ENCODE measurements around the gene FBXW5. TPM values are rescaled to one million over a fixed set of nuclear protein-coding genes. Genes with fewer than 3 reads are reported as not detected.

Gene FBXW5
- total RNA-seq, 1 experiment from 2014 or later, result 152 TPM

DNA sequence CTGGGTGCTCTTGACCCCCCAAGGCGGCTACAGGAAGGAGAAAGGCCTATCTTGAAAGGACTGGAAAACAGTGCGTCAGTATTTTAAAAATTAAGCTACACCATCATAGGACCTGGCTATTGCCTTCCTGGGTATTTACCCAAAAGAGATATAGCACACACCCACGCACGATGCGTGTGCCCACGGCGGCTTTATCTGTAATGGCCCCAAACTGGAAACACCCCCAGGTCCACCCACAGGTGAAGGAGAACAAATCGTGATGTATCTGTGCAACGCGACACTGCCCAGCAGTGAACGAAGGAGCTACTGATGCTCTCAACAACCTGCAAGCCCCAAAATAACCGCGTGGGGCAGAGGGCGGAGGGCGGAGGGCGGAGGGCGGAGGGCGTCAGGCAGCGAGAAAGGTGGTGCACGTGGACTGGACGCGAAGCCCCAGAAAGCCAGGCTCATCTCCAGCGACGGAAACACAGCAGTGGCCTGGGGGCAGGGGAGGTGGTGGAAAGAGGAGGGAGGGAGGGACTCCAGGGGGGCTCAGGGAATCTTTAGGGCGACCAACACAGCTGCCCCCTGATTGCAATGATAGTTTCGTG is 20.4 kb upstream of the FBXW5 start:
- no peak for DNase-seq (ENCODE audit: low read depth)
- in situ Hi-C loops (cut with HindIII; ENCODE audit: low pct_unique_long_range_greater_than_20kb, low sequenced_read_pairs), result no loop called here

DNA sequence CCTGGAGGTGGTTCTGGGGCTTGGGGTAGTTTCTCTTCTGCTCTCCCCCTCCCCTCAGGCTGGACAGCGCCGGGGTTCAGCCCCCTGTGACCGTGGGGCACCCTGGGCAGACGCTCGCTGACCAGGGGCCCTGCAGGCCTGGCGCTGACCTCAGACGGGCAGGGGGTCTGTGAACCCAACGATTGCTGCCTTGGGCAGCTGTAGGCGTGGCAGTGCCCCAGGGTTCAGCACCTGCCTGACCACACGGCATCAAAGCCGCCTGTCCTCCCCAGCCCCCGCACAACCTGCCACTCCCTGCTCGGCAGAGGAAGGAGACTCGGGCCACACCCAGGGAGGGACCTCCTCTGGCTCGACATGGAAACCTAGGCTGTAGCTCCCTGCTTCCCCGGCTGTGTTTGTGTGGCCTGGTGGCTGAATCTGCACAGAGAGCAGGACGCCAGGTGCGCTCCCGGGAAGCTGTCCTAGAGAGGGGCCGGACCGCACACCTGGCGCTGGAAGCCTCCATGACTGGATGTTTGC is 19.7 kb upstream of the FBXW5 start:
- no peak for DNase-seq (ENCODE audit: low read depth)
- in situ Hi-C loops (cut with HindIII; ENCODE audit: low pct_unique_long_range_greater_than_20kb, low sequenced_read_pairs), result no loop called here

DNA sequence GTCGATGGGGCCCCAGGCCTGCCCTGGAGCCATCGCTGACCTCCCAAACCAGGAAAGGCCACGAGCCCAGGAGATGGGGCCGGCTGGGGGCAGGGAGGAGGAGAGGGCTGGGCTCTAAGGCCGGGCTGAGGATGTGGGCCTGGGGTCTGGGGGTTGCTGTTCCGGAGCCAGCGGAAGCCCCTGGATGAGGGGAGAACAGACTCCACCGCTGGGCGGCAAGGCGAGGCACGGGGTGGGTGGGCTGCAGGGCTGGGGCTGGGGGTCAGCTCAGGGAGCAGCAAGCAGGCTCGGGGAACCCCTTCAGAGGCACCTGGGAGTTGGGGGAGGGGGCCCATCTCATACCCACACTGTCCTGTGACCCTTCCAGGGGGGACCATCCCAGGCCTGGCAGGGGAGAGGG is 19.2 kb upstream of the FBXW5 start:
- no peak for DNase-seq (ENCODE audit: low read depth)
- in situ Hi-C loops (cut with HindIII; ENCODE audit: low pct_unique_long_range_greater_than_20kb, low sequenced_read_pairs), result no loop called here

DNA sequence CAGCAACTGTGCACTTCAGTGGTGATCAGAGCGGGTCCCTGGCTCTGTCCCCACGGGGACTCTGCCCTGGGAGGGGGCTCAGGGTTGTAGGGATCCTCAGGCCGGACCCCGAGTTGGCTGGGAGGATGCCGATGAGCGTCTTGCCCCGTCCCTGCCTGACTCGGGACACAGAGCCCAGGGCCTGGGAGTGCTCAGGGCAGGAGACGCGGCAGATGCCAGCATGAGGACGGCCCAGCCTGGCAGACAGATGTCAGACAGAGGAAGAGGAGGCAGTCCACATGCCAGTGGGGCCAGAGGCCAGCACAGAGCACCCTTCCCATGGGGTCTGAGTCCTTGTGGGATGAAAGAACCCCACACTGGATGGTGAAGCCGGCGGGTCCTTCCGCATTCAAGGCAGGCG is 18.8 kb upstream of the FBXW5 start:
- in situ Hi-C loops (cut with HindIII; ENCODE audit: low pct_unique_long_range_greater_than_20kb, low sequenced_read_pairs), result no loop called here
- DNase-seq (ENCODE audit: low read depth), result no peak

DNA sequence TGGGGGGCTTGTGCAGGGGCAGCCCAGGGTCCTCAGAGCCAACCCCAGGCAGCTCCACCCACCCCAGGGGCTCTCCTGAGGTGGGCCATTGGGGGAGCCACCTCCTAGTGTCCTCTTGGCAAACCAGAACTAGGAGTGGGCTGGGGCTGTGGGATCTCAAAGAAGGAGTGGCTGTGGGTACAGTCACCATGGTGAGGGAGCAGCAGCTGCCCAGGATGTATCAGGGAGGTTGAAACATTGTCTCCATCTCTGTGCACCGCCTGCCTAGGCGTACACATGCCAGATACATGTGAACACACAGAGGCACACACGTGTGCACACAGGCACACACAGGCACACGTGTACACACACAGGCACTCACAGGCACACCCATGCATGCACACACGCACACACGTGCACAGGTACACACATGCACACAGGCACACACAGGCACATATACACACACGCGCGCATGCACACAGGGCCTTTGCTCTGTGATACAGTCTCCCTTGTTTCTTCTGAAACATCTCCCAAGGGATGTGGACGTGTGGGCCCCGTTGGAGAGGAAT is 18.2 kb upstream of the FBXW5 start:
- DNase-seq (ENCODE audit: low read depth), result no peak
- in situ Hi-C loops (cut with HindIII; ENCODE audit: low pct_unique_long_range_greater_than_20kb, low sequenced_read_pairs), result no loop called here

DNA sequence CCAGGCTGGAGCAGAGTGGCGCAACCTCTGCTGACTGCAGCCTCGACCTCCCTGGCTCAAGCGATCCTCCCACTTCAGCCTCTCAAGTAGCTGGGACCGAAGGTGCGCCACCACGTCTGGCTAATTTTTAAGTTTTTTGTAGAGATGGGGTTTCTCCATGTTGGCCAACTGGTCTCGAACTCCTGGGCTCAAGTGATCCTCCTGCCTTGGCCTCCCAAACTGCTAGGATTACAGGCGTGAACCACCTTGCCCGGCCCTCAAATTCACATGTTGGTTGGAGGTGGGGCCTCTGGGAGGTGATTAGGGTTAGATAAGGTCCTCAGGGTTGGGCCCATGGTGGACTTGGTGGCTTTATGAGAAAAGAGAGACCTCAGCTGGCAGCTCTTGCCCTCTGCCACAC is 17.6 kb upstream of the FBXW5 start:
- in situ Hi-C loops (cut with HindIII; ENCODE audit: low pct_unique_long_range_greater_than_20kb, low sequenced_read_pairs), result no loop called here
- no peak for DNase-seq (ENCODE audit: low read depth)

DNA sequence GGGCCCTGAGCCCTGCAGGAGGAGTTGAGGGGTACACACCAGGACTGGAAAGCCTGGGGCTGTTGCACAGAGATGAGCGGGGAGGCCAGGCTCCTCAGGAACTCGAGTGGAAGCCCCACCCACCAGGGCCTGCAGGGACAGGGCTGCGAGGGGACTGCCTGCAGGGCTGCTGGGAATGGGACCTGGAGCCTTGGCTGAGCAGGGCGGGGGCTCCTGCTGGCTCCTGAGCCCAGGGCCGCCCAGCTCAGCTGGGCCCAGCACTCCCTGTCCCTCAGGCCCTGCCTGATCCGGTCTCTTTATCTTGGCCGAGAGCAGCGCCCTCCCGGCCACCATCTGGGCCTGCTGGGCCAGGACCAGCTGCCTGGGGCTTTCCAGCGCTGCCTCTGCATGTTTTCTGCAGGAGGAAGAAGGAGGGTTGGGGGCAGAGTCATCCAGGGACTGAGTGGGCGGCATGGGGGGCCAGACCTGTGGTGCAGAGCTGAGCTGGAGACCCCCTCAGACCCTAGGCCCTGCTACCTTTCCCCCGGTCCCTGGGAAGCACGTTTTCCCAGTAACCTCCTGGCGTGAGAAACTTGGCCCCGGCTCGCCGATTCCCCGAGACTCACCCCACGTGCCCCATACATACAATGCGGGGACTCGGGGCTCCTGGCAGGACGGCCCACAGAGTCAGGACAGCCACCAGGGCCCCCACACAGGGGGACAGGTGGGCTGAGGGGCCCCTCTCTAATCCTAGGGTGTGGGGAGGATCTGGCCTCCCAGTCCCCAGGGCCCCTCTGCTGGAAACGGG is 16.9 kb upstream of the FBXW5 start:
- in situ Hi-C loops (cut with HindIII; ENCODE audit: low pct_unique_long_range_greater_than_20kb, low sequenced_read_pairs), result no loop called here
- no peak for DNase-seq (ENCODE audit: low read depth)

DNA sequence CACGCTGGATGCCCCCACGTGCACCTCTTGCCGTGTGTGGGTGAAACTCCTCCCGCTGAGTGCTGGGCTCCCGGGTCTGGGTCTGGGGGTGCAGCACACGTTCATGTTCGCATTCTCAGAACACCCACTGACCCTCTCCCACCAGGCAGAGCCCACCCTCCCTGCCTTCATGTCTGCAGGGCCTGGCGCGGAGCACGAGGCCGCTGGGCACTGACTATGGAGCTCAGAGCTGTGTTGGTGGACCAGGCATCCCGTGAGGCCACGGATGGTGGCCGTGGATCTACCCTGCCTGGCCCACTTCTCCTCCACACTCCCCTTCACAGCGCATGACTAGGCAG is 16.4 kb upstream of the FBXW5 start:
- no peak for DNase-seq (ENCODE audit: low read depth)
- in situ Hi-C loops (cut with HindIII; ENCODE audit: low pct_unique_long_range_greater_than_20kb, low sequenced_read_pairs), result no loop called here

DNA sequence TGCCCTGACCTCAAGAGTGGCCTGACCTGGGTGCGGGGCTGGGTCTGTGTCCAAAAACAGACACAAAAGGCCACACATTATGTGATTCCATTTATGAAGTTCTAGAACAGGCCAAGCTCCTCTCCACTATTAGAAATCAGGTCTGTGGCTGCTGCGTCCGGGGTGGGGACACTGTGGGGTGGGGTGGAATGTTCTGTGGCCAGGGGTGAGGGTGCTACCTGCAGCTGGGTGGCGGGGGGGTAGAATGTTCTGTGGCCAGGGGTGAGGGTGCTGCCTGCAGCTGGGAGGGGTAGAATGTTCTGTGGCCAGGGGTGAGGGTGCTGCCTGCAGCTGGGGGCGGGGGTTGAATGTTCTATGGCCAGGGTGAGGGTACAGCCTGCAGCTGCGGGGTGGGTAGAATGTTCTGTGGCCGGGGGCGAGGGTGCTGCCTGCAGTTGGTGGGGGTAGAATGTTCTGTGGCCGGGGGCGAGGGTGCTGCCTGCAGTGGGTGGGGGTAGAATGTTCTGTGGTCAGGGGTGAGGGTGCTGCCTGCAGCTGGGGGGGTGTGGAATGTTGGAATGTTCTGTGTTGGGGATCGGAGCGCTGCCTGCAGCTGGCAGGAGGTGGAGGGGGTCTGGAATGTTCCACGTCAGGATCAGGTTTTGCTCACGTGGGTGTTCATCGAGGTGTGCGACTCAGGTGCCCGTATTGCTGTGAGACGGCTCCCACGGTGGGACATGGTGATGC is 15.8 kb upstream of the FBXW5 start:
- no peak for DNase-seq (ENCODE audit: low read depth)
- in situ Hi-C loops (cut with HindIII; ENCODE audit: low pct_unique_long_range_greater_than_20kb, low sequenced_read_pairs), result no loop called here

DNA sequence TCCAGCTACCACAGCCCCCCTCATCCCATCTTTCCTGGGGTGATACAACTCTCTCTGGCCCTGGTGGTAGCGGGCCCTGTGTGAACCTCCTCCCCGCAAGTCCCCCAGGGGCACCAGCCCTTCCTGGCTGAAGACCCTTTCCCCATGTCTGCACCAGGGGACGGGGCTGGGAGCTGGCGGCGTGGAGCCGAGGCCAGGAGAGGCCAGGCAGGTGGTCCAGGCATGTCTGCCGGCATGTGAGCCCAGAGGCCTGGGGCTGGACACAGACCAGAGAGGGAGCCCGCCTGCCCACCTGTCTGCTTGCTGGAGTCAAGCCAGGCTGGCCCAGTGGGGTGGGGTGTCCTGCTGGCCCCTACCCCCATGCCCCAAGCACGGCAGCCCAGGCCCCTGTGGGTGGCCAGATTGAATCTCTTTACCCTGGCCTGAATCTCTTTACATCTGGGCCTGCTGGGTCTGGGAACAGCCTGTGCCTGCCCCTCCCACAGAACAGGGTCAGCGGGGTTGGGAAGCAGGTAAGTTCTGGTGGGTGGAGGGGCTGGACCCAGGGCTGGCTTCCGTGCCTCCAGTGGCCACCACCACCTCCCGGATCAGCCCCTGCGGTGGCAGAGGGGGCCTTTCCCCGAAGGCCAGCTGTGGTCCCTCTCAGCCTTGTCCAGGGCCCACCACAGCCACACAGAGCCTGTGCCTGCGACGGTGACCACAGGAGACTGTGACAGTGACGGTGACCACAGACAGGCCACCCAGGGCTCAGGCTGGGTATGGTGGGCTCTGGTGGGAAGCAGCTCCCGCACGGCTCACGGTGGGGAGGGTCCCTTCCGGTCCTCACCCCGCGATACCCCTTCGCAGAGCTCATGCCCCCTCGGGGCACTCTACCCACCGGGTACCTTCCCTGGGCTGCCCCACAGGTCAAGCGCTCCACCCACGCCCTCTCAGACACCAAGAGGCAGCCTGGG is 14.6 kb upstream of the FBXW5 start:
- no peak for DNase-seq (ENCODE audit: low read depth)
- in situ Hi-C loops (cut with HindIII; ENCODE audit: low pct_unique_long_range_greater_than_20kb, low sequenced_read_pairs), result no loop called here

DNA sequence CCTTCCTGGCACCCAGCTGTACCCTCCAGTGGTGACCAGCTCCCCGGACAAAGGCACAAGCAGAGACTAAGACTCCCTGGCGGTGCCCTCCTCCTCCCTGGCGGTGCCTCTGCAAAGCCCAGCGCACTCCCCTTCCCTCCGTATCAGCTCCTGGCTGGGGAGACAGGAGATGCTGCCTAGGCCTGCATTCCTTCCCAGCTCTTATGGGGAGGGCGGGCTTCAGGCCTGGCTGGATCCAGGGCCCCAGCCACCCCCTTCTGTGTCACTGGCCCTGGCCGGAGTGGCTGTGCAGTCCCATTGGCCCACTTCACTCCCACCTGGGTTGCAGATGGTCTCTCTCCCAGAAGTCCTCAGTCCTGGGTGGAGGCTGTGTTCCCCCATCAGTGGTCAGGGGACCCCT is 13.9 kb upstream of the FBXW5 start:
- DNase-seq (ENCODE audit: low read depth), result no peak
- in situ Hi-C loops (cut with HindIII; ENCODE audit: low pct_unique_long_range_greater_than_20kb, low sequenced_read_pairs), result no loop called here

DNA sequence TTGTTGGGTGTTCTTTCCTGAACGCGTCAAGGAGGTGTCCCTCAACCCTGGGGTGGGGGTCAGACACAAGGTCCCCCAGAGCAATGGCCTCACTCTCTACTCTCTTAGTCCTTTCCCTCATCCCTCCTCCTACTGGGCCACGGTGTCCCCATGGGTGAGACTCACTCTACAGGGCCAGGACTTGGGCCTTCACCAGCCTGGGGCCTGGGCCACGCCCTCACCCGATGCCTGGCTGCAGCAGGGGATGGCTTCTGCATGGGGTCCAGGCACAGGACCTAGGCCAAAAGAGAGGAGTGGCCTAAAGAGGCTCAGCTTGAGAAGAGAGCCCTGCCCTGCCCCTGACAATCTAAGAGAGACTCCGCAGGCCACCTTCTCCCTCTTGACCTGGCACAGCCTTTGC is 13.4 kb upstream of the FBXW5 start:
- in situ Hi-C loops (cut with HindIII; ENCODE audit: low pct_unique_long_range_greater_than_20kb, low sequenced_read_pairs), result no loop called here
- no peak for DNase-seq (ENCODE audit: low read depth)

DNA sequence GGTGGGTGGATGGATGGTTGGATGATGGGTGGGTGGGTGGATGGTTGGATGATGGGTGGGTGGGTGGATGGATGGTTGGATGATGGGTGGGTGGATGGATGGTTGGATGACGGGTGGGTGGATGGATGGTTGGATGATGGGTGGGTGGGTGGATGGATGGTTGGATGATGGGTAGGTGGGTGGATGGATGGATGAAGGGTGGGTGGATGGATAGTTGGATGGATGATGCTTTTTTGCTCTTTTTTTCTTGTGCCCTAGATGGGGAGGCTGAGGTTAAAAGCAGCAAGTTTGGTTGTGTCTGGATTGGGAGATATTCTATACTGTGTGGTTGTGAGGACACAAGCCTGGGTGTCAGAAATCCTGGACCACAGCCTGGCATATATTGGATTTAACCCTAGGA is 12.9 kb upstream of the FBXW5 start:
- no peak for DNase-seq (ENCODE audit: low read depth)
- in situ Hi-C loops (cut with HindIII; ENCODE audit: low pct_unique_long_range_greater_than_20kb, low sequenced_read_pairs), result no loop called here

DNA sequence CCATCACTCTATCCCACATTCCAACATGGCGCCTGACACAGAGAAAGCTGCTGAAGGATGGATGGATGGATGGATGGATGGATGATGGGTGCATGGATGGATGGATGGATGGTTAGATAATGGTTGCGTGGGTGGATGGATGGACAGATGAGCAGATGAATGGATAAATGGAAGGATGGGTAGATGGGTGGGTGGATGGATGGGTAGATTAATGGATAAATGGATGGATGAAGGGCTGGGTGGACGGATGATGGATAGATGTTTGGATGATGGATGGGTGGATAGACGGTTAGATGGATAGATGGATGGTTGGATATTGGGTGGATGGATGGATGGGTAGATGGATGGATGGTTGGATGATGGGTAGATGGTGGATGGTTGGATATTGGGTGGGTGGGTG is 12.1 kb upstream of the FBXW5 start:
- no peak for DNase-seq (ENCODE audit: low read depth)
- in situ Hi-C loops (cut with HindIII; ENCODE audit: low pct_unique_long_range_greater_than_20kb, low sequenced_read_pairs), result no loop called here

DNA sequence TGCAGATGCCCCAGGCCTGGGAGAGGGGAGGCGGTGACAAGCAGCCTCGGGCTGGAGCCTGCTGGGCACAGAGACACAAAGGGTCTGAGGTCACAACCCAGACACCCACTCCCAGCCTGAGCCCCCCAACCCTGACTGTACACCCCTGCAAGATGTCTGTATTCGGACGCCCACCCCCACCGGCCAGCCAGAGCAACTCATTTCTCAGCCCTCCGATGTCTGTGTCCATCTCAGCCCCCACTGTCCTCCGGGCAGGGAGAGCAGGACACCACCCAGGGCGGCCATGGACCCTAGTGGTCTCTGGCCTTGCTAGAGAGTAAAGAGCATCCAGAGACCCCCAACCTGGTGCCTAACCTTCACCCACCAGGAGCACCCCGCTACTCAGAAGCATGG is 11.4 kb upstream of the FBXW5 start:
- no peak for DNase-seq (ENCODE audit: low read depth)
- in situ Hi-C loops (cut with HindIII; ENCODE audit: low pct_unique_long_range_greater_than_20kb, low sequenced_read_pairs), result no loop called here

DNA sequence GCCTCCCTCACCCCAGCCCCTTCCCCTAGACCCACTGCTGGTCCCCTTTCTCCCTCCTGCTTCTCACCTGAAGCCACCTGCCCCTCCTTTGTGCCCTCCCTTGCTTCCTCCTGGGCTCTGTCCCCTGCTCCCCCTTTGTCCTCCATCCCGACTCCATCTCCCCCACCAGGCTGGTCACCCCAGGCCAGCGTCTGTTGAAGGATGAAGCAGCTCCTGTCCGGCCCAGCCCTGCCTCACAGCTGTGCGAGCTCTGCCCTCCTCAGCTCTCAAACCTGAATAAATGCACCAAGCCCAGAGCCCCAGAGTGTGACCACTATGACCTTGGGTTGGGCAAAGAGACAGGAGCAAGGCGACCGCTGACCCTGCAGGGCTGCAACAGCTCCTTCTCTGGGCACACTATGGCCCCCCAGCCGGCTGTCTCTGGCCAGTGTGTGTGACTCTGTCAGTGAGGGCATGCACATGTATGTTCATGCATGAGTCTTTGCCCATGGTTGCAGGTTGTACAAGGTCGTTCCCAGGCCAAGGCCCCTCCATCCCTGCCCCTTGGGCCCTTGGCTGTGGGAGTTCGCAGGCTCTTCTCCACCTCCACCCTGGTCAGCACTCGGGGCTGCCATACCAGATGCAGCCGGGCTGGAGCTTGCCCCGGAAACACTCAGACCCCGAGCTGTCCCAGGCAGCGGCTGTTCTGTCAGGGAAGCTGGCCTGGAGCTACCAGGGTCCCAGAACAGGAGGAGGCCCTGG is 10.8 kb upstream of the FBXW5 start:
- in situ Hi-C loops (cut with HindIII; ENCODE audit: low pct_unique_long_range_greater_than_20kb, low sequenced_read_pairs), result no loop called here
- no peak for DNase-seq (ENCODE audit: low read depth)

DNA sequence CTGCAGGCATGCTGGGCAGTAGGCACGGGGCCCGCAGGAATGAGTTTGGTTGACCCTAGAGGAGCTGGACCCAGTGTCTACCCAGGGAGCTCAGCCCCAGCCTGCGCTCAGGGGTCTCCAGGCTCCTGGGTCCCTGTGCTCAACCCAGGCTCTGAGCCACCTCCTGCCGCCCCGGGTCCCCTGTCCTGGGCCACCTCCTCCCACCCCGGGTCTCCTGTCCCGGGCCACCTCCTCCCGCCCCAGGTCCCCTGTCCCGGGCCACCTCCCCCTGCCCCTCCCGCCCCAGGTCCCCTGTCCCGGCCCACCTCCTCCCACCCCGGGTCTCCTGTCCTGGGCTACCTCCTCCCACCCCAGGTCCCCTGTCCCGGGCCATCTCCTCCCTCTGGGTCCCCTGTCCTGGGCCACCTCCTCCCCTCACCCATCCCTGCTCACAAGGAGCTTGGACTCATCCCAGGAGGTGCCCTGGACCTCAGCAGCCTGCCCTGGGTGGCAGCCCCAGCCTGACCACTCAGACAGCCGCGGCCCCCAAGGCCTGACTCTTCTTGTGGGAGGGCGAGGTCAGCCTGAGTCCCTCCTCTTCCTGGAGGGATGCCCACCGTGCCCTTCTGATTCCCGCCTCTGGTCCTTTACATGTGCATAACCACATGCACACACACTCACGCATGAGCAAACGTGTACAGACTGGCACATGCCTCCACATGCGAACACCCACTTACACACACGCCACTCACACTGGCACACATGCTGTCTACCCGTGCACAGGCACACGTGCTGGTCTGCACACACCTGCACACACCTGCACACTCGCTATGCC is 9.9 kb upstream of the FBXW5 start:
- DNase-seq (ENCODE audit: low read depth), result no peak
- in situ Hi-C loops (cut with HindIII; ENCODE audit: low pct_unique_long_range_greater_than_20kb, low sequenced_read_pairs), result no loop called here
